HCT116 (cell line): ENCODE measurements around the gene IFNGR2. TPM values are rescaled to one million over a fixed set of nuclear protein-coding genes. Genes with fewer than 3 reads are reported as not detected.

Source experiments
- ATAC-seq: fragments of 200-7000 bp; cut with Tn5 transposase; 2 replicates; pipeline ENCODE4 v1.9.1; 2020; ENCODE audit warnings: mild to moderate bottlenecking, moderate library complexity
- BruUV-seq: library from RNA; stranded (reverse); fragments of 400-500 nt; replicated peaks from 2 replicates; lab custom pipeline; 2021; lab: Mats Ljungman, UMichigan
- CTCF ChIA-PET: fragments of 300-600 bp; sonication (Branson Sonifier 250); formaldehyde crosslinking; loops from one replicate; lab custom pipeline; 2021; ENCODE audit warnings: antibody characterized with exemption; lab: Charles Lee
- POLR2A ChIA-PET: fragments of 300-600, 350-600 bp; sonication (Branson Sonifier 250); formaldehyde crosslinking; loops from one replicate; lab custom pipeline; 2021; ENCODE audit warnings: antibody characterized with exemption; lab: Charles Lee
- RAD21 ChIA-PET, 2 experiments: fragments of 300-600 bp; sonication (Branson Sonifier 250); formaldehyde crosslinking; loops; one replicate each; lab custom pipeline; 2023; ENCODE audit warnings: low total read pairs in 2 of 2; ENCODE audit not compliant: uncharacterized antibody in 2 of 2, unreplicated experiment in 2 of 2, low non-redundant PET in 1 of 2; lab: Charles Lee
- DNase-seq: peaks from one replicate; pipeline ENCODE4 v3.0.0-alpha.2; 2010; ENCODE audit warnings: low read depth, low spot score
- H2AFZ ChIP-seq: fragments of 200-600 bp; shearing (Covaris generic), sonication (generic); 2 replicates; pipeline ENCODE4 v1.6.1; 2017; ENCODE audit warnings: low read depth, mixed run types, mixed read lengths, antibody characterized with exemption, low read length; ENCODE audit not compliant: poor library complexity, severe bottlenecking
- H3K27ac ChIP-seq: 2 replicates; pipeline ENCODE4 v1.5.1; 2012; ENCODE audit warnings: low read depth, low read length
- H3K27me3 ChIP-seq: fragments of 200-600 bp; sonication (generic); 2 replicates; pipeline ENCODE4 v1.6.1; 2016; ENCODE audit warnings: mixed run types, low read length, mixed read lengths; ENCODE audit not compliant: insufficient read depth
- H3K36me3 ChIP-seq, 2 experiments: fragments of 200-500 bp in 1 of 2; fragments of 200-600 bp in 1 of 2; sonication (Bioruptor generic) in 1 of 2; sonication (generic) in 1 of 2; 2 replicates each; pipeline versions ENCODE4 v1.5.1 to v1.6.1; 2014 to 2016; ENCODE audit warnings: low read length in 2 of 2, inconsistent platforms in 1 of 2, mixed read lengths in 1 of 2, mixed run types in 1 of 2; ENCODE audit not compliant: insufficient read depth in 2 of 2, control insufficient read depth in 1 of 2
- H3K4me1 ChIP-seq, 2 experiments: fragments of 200-600 bp in 1 of 2; sonication (generic) in 1 of 2; 2 replicates each; pipeline versions ENCODE4 v1.5.1 to v1.6.1; 2012 to 2017; ENCODE audit warnings: low read length in 2 of 2, inconsistent platforms in 1 of 2, mild to moderate bottlenecking in 1 of 2, mixed read lengths in 1 of 2, mixed run types in 1 of 2, moderate library complexity in 1 of 2; ENCODE audit not compliant: insufficient read depth in 2 of 2, control insufficient read depth in 1 of 2
- H3K4me2 ChIP-seq: fragments of 200-600 bp; sonication (generic); 2 replicates; pipeline ENCODE4 v1.6.1; 2017; ENCODE audit warnings: mixed run types, low read length, mixed read lengths
- H3K4me3 ChIP-seq, 2 experiments: fragments of 200-600 bp in 1 of 2; sonication (generic) in 1 of 2; replicated peaks in 1 of 2; 2 replicates each; pipeline ENCODE4 v1.5.1; 2011 to 2016; ENCODE audit warnings: low read length in 2 of 2, control low read depth in 1 of 2, low read depth in 1 of 2, mild to moderate bottlenecking in 1 of 2, mixed read lengths in 1 of 2, mixed run types in 1 of 2
- H3K79me2 ChIP-seq: fragments of 200-600 bp; sonication (generic); 2 replicates; pipeline ENCODE4 v1.6.1; 2017; ENCODE audit warnings: mild to moderate bottlenecking, mixed run types, low read length, moderate library complexity, mixed read lengths; ENCODE audit not compliant: insufficient read depth
- H3K9ac ChIP-seq: fragments of 200-600 bp; sonication (generic); 2 replicates; pipeline ENCODE4 v1.6.1; 2016; ENCODE audit warnings: low read length, mixed read lengths
- H3K9me2 ChIP-seq: fragments of 200-600 bp; sonication (generic), shearing (Covaris generic); 2 replicates; pipeline ENCODE4 v1.6.1; 2017; ENCODE audit warnings: mixed run types, mild to moderate bottlenecking, moderate library complexity; ENCODE audit not compliant: insufficient read depth
- H3K9me3 ChIP-seq, 2 experiments: fragments of 200-500 bp in 1 of 2; fragments of 200-600 bp in 1 of 2; sonication (Bioruptor generic) in 1 of 2; sonication (generic) in 1 of 2; 2 replicates each; pipeline ENCODE4 v1.6.1; 2014 to 2017; ENCODE audit warnings: low read length in 2 of 2, mixed read lengths in 2 of 2, inconsistent platforms in 1 of 2, low read depth in 1 of 2, mild to moderate bottlenecking in 1 of 2, mixed run types in 1 of 2, moderate library complexity in 1 of 2; ENCODE audit not compliant: control insufficient read depth in 1 of 2, insufficient read depth in 1 of 2
- H4K20me1 ChIP-seq: fragments of 200-600 bp; sonication (generic), shearing (Covaris generic); 2 replicates; pipeline ENCODE4 v1.6.1; 2017; ENCODE audit warnings: mixed run types, mild to moderate bottlenecking, moderate library complexity; ENCODE audit not compliant: insufficient read depth
- CBX3 ChIP-seq: IDR thresholded peaks from 2 replicates; pipeline ENCODE4 v1.6.1; 2012; ENCODE audit warnings: low read depth
- CTCF ChIP-seq, 3 experiments: fragments of 200-600 bp in 1 of 3; sonication (generic) in 1 of 3; IDR thresholded peaks in 2 of 3; conservative IDR thresholded peaks in 1 of 3; 2 replicates each; pipeline ENCODE4 v1.5.1; 2012 to 2017; ENCODE audit warnings: low read depth in 2 of 3, low read length in 2 of 3, antibody characterized with exemption in 1 of 3, borderline replicate concordance in 1 of 3, control low read depth in 1 of 3, mild to moderate bottlenecking in 1 of 3, mixed read lengths in 1 of 3, mixed run types in 1 of 3, moderate library complexity in 1 of 3; ENCODE audit not compliant: insufficient read depth in 1 of 3
- EGR1 ChIP-seq: IDR thresholded peaks from 2 replicates; pipeline ENCODE4 v1.6.1; 2012; ENCODE audit warnings: low read depth
- EZH2 ChIP-seq: fragments of 200-600 bp; sonication (generic); IDR thresholded peaks from 2 replicates; pipeline ENCODE4 v1.6.1; 2017; ENCODE audit warnings: antibody characterized with exemption, mixed run types
- EZH2phosphoT487 ChIP-seq: fragments of 200-600 bp; IDR thresholded peaks from 2 replicates; pipeline ENCODE4 v1.6.1; 2018; ENCODE audit warnings: antibody characterized with exemption, borderline replicate concordance
- FOSL1 ChIP-seq: IDR thresholded peaks from 2 replicates; pipeline ENCODE4 v1.6.1; 2012; ENCODE audit warnings: low read depth
- JUND ChIP-seq: IDR thresholded peaks from 2 replicates; pipeline ENCODE4 v1.6.1; 2012
- MAX ChIP-seq: IDR thresholded peaks from 2 replicates; pipeline ENCODE4 v1.6.1; 2012
- POLR2A ChIP-seq: IDR thresholded peaks from 2 replicates; pipeline ENCODE4 v1.7.0; 2011; ENCODE audit warnings: borderline replicate concordance; ENCODE audit not compliant: insufficient read depth, insufficient read length; ENCODE audit errors: extremely low read depth
- POLR2AphosphoS5 ChIP-seq: IDR thresholded peaks from 2 replicates; pipeline ENCODE4 v1.6.1; 2011; ENCODE audit warnings: mild to moderate bottlenecking, low read depth, low read length, moderate library complexity
- RAD21 ChIP-seq: IDR thresholded peaks from 2 replicates; pipeline ENCODE4 v1.6.1; 2012; ENCODE audit warnings: low read depth, mild to moderate bottlenecking
- SIN3A ChIP-seq: IDR thresholded peaks from 2 replicates; pipeline ENCODE4 v1.6.1; 2012; ENCODE audit warnings: low read depth
- SRF ChIP-seq: IDR thresholded peaks from 2 replicates; pipeline ENCODE4 v1.6.1; 2012; ENCODE audit warnings: low read depth
- TCF7L2 ChIP-seq: IDR thresholded peaks from 2 replicates; pipeline ENCODE4 v1.7.0; 2011; ENCODE audit warnings: borderline replicate concordance, inconsistent platforms; ENCODE audit not compliant: insufficient read depth, insufficient read length; ENCODE audit errors: extremely low read depth
- ZNF274 ChIP-seq: fragments of 200-500 bp; sonication (Bioruptor generic); IDR thresholded peaks from 2 replicates; pipeline ENCODE4 v1.6.1; 2014; ENCODE audit warnings: mild to moderate bottlenecking, low read depth, low read length, inconsistent platforms
- intact Hi-C: fragments of 100-400 bp; cut with micrococcal nuclease; formaldehyde crosslinking; loops from 2 replicates; pipeline ENCODE4 v1.10.0; 2022
- total RNA-seq: library from RNA; stranded (reverse); gene quantifications from one replicate; pipeline ENCODE4 v1.2.1, GENCODE V29; 2021; ENCODE audit not compliant: unreplicated experiment
- TF ChIP-seq, protein P1 (sequence below): IDR thresholded peaks from 2 replicates; pipeline ENCODE4 v1.6.1; 2012
- TF ChIP-seq, protein P2 (sequence below): IDR thresholded peaks from 2 replicates; pipeline ENCODE4 v1.6.1; 2011; ENCODE audit warnings: mild to moderate bottlenecking, low read length, moderate library complexity; ENCODE audit not compliant: insufficient replicate concordance; ENCODE audit errors: extremely low read depth

IFNGR2 gene
- total RNA-seq, 1 experiment from 2014 or later = 44.6 TPM

- TF ChIP-seq ZNF274 (no peak), EZH2phosphoT487 (no peak), CTCF (IDR thresholded peaks at IDR 0.05 in 2 of 3, conservative IDR thresholded peaks at IDR 0.05 in 1 of 3; ENCODE audit: borderline replicate concordance in 1 of 3, insufficient read depth in 1 of 3, low read depth in 2 of 3, low read length in 2 of 3) (no peak), SRF (no peak), POLR2A (no peak)
- TF ChIP-seq, protein P1, sequence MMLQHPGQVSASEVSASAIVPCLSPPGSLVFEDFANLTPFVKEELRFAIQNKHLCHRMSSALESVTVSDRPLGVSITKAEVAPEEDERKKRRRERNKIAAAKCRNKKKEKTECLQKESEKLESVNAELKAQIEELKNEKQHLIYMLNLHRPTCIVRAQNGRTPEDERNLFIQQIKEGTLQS = no peak
- no peaks in the 10 kb centered on the region for H3K9me3 ChIP-seq
- no TSS peak for BruUV-seq
- ChIA-PET RAD21 (no interaction called here), POLR2A (no interaction called here), CTCF (interaction anchor here (0.6 kb wide), 1 partner anchor 71 kb away, joined by 5 read pairs; no protein-coding TSS in a partner anchor)
- no peaks in the 10 kb centered on the region for H3K79me2 ChIP-seq
- ATAC-seq = no peak
- no peak overlapping the region for H2AFZ ChIP-seq
- no peaks in the 10 kb centered on the region for H3K27me3 ChIP-seq
- H3K9ac ChIP-seq = no peak overlapping the region
- no peak overlapping the region for H3K4me3 ChIP-seq
- peaks cover 17 to 18% of the 10 kb centered on the region in 2 experiments; a peak in 3 of 4 replicates for H3K36me3 ChIP-seq
- no peak overlapping the region for H3K27ac ChIP-seq
- H3K9me2 ChIP-seq = no peaks in the 10 kb centered on the region
- intact Hi-C loops = no loop called here
- no peak for DNase-seq
- H3K4me2 ChIP-seq = no peak overlapping the region
- H4K20me1 ChIP-seq = no peaks in the 10 kb centered on the region
- H3K4me1 ChIP-seq = peaks cover 10 to 18% of the 10 kb centered on the region in 2 experiments
Observed at GRCh38 chr21:33432496-33432895, 29.3 kb downstream of the IFNGR2 start.

DNA sequence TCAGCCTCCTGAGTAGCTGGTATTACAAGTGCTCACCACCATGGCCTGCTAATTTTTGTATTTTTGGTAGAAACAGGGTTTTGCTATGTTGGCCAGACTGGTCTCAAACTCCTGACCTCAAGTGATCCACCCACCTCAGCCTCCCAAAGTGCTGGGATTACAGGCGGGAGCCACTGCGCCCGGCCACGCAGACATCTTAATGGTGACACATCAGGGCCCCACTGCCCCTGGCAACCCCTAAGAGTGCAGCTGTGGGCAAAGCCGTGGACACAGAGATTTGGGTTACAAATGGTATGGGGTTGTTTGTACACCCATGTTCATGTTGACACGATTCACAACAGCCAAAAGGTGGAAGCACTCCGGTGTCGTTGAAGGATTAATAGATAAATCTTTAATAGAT lies 29.8 kb downstream of the IFNGR2 start:
- Histone ChIP-seq H4K20me1 (no peaks in the 10 kb centered on the region), H3K27ac (no peak overlapping the region), H3K36me3 (peaks cover 18 to 20% of the 10 kb centered on the region in 2 experiments; a peak in 3 of 4 replicates), H3K79me2 (no peaks in the 10 kb centered on the region), H3K9me3 (no peaks in the 10 kb centered on the region), H3K27me3 (no peaks in the 10 kb centered on the region), H3K9ac (no peak overlapping the region), H3K4me3 (no peak overlapping the region), H3K4me2 (no peak overlapping the region), H2AFZ (no peak overlapping the region), H3K9me2 (no peaks in the 10 kb centered on the region), H3K4me1 (peaks cover 10 to 17% of the 10 kb centered on the region in 2 experiments)
- no TSS peak for BruUV-seq
- ChIA-PET RAD21 (no interaction called here), CTCF (no interaction called here), POLR2A (no interaction called here)
- intact Hi-C loops = no loop called here
- DNase-seq (no peak), ATAC-seq (no peak)
- TF ChIP-seq POLR2A (no peak), SRF (no peak), MAX (no peak), EZH2 (no peak), EGR1 (no peak), POLR2AphosphoS5 (no peak), JUND (no peak), CBX3 (no peak), SIN3A (no peak), TCF7L2 (no peak), RAD21 (no peak), FOSL1 (no peak)
- TF ChIP-seq, protein P1 = no peak
- TF ChIP-seq, protein P2, sequence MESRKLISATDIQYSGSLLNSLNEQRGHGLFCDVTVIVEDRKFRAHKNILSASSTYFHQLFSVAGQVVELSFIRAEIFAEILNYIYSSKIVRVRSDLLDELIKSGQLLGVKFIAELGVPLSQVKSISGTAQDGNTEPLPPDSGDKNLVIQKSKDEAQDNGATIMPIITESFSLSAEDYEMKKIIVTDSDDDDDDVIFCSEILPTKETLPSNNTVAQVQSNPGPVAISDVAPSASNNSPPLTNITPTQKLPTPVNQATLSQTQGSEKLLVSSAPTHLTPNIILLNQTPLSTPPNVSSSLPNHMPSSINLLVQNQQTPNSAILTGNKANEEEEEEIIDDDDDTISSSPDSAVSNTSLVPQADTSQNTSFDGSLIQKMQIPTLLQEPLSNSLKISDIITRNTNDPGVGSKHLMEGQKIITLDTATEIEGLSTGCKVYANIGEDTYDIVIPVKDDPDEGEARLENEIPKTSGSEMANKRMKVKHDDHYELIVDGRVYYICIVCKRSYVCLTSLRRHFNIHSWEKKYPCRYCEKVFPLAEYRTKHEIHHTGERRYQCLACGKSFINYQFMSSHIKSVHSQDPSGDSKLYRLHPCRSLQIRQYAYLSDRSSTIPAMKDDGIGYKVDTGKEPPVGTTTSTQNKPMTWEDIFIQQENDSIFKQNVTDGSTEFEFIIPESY = no peak
